ENCODE measurements around the gene KMO. TPM values are rescaled to one million over a fixed set of nuclear protein-coding genes. Genes with fewer than 3 reads are reported as not detected.

Gene KMO
- total RNA-seq, 1 donor from 2014 or later: 0.50 TPM

DNA sequence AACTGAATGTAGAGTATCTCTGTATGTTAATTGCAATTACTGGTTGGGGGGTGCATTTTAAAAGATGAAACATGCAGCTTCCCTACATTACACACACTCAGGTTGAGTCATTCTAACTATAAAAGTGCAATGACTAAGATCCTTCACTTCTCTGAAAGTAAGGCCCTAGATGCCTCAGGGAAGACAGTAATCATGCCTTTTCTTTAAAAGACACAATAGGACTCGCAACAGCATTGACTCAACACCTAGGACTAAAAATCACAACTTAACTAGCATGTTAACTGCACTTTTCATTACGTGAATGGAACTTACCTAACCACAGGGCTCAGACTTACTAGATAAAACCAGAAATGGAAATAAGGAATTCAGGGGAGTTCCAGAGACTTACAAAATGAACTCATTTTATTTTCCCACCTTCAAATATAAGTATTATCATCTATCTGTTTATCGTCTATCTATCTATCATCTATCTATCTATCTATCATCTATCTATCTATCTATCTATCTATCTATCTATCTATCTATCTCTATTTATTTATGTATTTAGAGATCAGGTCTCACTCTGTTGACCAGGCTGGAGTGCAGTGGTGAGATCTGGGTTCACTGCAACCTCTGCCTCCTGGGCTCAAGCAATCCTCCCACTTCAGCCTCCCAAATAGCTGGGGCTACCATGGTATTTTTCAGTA, 60.2 kb downstream of the KMO start:
- H3K4me1 Mint-ChIP-seq (ENCODE audit: low read depth, unreplicated experiment): peaks cover 31% of the 10 kb centered on the region
- Histone ChIP-seq H3K27me3 (ENCODE audit: insufficient read depth, low read length) (no peaks in the 10 kb centered on the region), H3K4me1 (ENCODE audit: insufficient read depth, low read length) (peaks cover 12% of the 10 kb centered on the region), H3K36me3 (ENCODE audit: insufficient read depth, low read length) (no peaks in the 10 kb centered on the region), H3K27ac (ENCODE audit: low read depth, low read length) (no peak overlapping the region), H3K79me2 (ENCODE audit: insufficient read depth, low read length) (no peaks in the 10 kb centered on the region), H4K20me1 (ENCODE audit: insufficient read depth, low read length) (no peaks in the 10 kb centered on the region), H3K9ac (ENCODE audit: low read length) (no peak overlapping the region), H3K4me2 (ENCODE audit: low read length) (no peak overlapping the region), H3K9me3 (ENCODE audit: insufficient read depth, low read depth, low read length) (no peaks in the 10 kb centered on the region), H2AFZ (ENCODE audit: low read depth, low read length) (no peak overlapping the region), H3K4me3 (ENCODE audit: insufficient read depth, low read depth, low read length) (no peak overlapping the region)
- TF ChIP-seq, protein P1, sequence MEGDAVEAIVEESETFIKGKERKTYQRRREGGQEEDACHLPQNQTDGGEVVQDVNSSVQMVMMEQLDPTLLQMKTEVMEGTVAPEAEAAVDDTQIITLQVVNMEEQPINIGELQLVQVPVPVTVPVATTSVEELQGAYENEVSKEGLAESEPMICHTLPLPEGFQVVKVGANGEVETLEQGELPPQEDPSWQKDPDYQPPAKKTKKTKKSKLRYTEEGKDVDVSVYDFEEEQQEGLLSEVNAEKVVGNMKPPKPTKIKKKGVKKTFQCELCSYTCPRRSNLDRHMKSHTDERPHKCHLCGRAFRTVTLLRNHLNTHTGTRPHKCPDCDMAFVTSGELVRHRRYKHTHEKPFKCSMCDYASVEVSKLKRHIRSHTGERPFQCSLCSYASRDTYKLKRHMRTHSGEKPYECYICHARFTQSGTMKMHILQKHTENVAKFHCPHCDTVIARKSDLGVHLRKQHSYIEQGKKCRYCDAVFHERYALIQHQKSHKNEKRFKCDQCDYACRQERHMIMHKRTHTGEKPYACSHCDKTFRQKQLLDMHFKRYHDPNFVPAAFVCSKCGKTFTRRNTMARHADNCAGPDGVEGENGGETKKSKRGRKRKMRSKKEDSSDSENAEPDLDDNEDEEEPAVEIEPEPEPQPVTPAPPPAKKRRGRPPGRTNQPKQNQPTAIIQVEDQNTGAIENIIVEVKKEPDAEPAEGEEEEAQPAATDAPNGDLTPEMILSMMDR (IDR thresholded peaks at IDR 0.05; ENCODE audit: insufficient read depth, low read depth, low read length): no peak
- TF ChIP-seq EZH2 (IDR thresholded peaks at IDR 0.05; ENCODE audit: insufficient read depth, low read length): no peak
- no peaks in the 10 kb centered on the region for H3K9me3 Mint-ChIP-seq (ENCODE audit: unreplicated experiment)
- peak overlapping the region; percentile 16 for H3K27ac Mint-ChIP-seq (ENCODE audit: unreplicated experiment)
- DNase-seq (ENCODE audit: low read depth): peak; percentile 70
- H3K4me3 Mint-ChIP-seq (ENCODE audit: unreplicated experiment): no peak overlapping the region
- H3K27me3 Mint-ChIP-seq (ENCODE audit: low read depth, unreplicated experiment): no peaks in the 10 kb centered on the region
- no peaks in the 10 kb centered on the region for H3K36me3 Mint-ChIP-seq (ENCODE audit: low read depth, unreplicated experiment)
- FAIRE-seq: peak; percentile 50

DNA sequence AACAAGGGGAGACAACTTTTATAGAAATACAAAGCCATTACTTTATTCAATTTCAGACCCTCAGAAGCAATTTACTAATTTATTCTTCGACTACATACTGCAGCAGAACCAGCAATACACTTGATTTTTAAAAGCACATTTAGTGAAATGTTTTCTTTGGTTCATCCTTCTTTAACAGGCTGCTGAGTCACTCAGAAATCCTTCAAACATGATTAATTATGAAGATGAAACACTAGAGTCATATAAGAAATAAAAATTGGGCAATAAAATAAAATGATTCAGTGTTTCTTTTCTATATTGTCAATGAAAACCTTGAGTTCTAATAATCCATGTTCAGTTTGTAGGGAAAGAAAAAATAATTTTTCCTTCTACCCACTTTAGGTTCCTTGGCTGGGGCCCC, 61.0 kb downstream of the KMO start:
- Histone ChIP-seq H3K9ac (ENCODE audit: low read length) (no peak overlapping the region), H3K27ac (ENCODE audit: low read depth, low read length) (no peak overlapping the region), H4K20me1 (ENCODE audit: insufficient read depth, low read length) (no peaks in the 10 kb centered on the region), H3K9me3 (ENCODE audit: insufficient read depth, low read depth, low read length) (no peaks in the 10 kb centered on the region), H3K79me2 (ENCODE audit: insufficient read depth, low read length) (no peaks in the 10 kb centered on the region), H3K27me3 (ENCODE audit: insufficient read depth, low read length) (no peaks in the 10 kb centered on the region), H3K36me3 (ENCODE audit: insufficient read depth, low read length) (no peaks in the 10 kb centered on the region), H3K4me3 (ENCODE audit: insufficient read depth, low read depth, low read length) (no peak overlapping the region), H3K4me1 (ENCODE audit: insufficient read depth, low read length) (peaks cover 12% of the 10 kb centered on the region), H3K4me2 (ENCODE audit: low read length) (no peak overlapping the region), H2AFZ (ENCODE audit: low read depth, low read length) (no peak overlapping the region)
- Mint-ChIP-seq H3K4me3 (ENCODE audit: unreplicated experiment) (no peak overlapping the region), H3K9me3 (ENCODE audit: unreplicated experiment) (no peaks in the 10 kb centered on the region), H3K36me3 (ENCODE audit: low read depth, unreplicated experiment) (no peaks in the 10 kb centered on the region), H3K27ac (ENCODE audit: unreplicated experiment) (peak overlapping the region; percentile 30), H3K27me3 (ENCODE audit: low read depth, unreplicated experiment) (no peaks in the 10 kb centered on the region), H3K4me1 (ENCODE audit: low read depth, unreplicated experiment) (peaks cover 37% of the 10 kb centered on the region)
- no peak for FAIRE-seq
- no peak for DNase-seq (ENCODE audit: low read depth)
- TF ChIP-seq EZH2 (IDR thresholded peaks at IDR 0.05; ENCODE audit: insufficient read depth, low read length): no peak

DNA sequence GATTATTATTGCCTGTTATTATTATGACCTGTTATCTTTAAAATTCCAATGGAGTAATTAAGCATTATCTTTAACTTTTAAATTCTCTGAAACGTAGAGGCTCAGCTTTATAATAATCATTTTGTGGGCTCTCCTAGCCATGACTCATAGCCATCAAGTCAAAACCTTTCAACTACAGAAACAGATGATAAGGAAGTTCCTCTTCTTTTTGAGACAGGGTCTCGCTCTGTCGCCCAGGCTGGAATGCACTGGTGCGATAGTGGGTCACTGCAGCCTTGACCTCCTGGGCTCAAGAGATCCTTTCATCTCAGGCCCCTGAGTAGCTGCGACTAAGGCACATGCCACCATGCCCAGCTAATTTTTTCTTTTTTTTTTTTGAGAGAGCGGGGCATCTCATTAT, 64.5 kb downstream of the KMO start:
- H3K4me3 Mint-ChIP-seq (ENCODE audit: unreplicated experiment): no peak overlapping the region
- Histone ChIP-seq H3K27ac (ENCODE audit: low read depth, low read length) (no peak overlapping the region), H3K4me3 (ENCODE audit: insufficient read depth, low read depth, low read length) (no peak overlapping the region), H2AFZ (ENCODE audit: low read depth, low read length) (no peak overlapping the region), H4K20me1 (ENCODE audit: insufficient read depth, low read length) (no peaks in the 10 kb centered on the region), H3K79me2 (ENCODE audit: insufficient read depth, low read length) (no peaks in the 10 kb centered on the region), H3K4me2 (ENCODE audit: low read length) (no peak overlapping the region), H3K36me3 (ENCODE audit: insufficient read depth, low read length) (no peaks in the 10 kb centered on the region), H3K4me1 (ENCODE audit: insufficient read depth, low read length) (peaks cover 8% of the 10 kb centered on the region), H3K9me3 (ENCODE audit: insufficient read depth, low read depth, low read length) (no peaks in the 10 kb centered on the region), H3K27me3 (ENCODE audit: insufficient read depth, low read length) (no peaks in the 10 kb centered on the region), H3K9ac (ENCODE audit: low read length) (no peak overlapping the region)
- TF ChIP-seq EZH2 (IDR thresholded peaks at IDR 0.05; ENCODE audit: insufficient read depth, low read length): no peak
- TF ChIP-seq, protein P1 (IDR thresholded peaks at IDR 0.05; ENCODE audit: insufficient read depth, low read depth, low read length): no peak
- H3K9me3 Mint-ChIP-seq (ENCODE audit: unreplicated experiment): no peaks in the 10 kb centered on the region
- H3K27me3 Mint-ChIP-seq (ENCODE audit: low read depth, unreplicated experiment): no peaks in the 10 kb centered on the region
- H3K4me1 Mint-ChIP-seq (ENCODE audit: low read depth, unreplicated experiment): peaks cover 40% of the 10 kb centered on the region
- DNase-seq (ENCODE audit: low read depth): no peak
- FAIRE-seq: no peak
- H3K36me3 Mint-ChIP-seq (ENCODE audit: low read depth, unreplicated experiment): no peaks in the 10 kb centered on the region
- H3K27ac Mint-ChIP-seq (ENCODE audit: unreplicated experiment): no peak overlapping the region

Data from astrocyte (in vitro differentiated cells and primary cell).